Progenitor cell of endocrine pancreas (in vitro differentiated cells): ENCODE results near the gene CDC42BPB. TPM values are rescaled to one million over a fixed set of nuclear protein-coding genes. Genes with fewer than 3 reads are reported as not detected.
"Not testable (repeated sequence)": the region's sequence is repeated elsewhere in the genome, so short reads cannot be mapped to it uniquely, and the experiment has no call there.

Experiments
- DNase-seq: peaks from one replicate; pipeline ENCODE4 v3.0.0; 2021; ENCODE audit warnings: low spot score; ENCODE audit not compliant: unreplicated experiment
- H3K27ac Mint-ChIP-seq: 2 replicates; pipeline ENCODE4 v1.8.0; 2021; ENCODE audit warnings: mild to moderate bottlenecking, moderate library complexity, mixed read lengths
- H3K27me3 Mint-ChIP-seq: 2 replicates; pipeline ENCODE4 v1.8.0; 2021; ENCODE audit warnings: mixed read lengths
- H3K36me3 Mint-ChIP-seq: 2 replicates; pipeline ENCODE4 v1.8.0; 2022; ENCODE audit warnings: mixed read lengths; ENCODE audit not compliant: insufficient read depth
- H3K4me1 Mint-ChIP-seq: 2 replicates; pipeline ENCODE4 v1.8.0; 2021; ENCODE audit warnings: low read depth, mixed read lengths
- H3K4me3 Mint-ChIP-seq: 2 replicates; pipeline ENCODE4 v1.8.0; 2021; ENCODE audit warnings: low read depth, mild to moderate bottlenecking, moderate library complexity, mixed read lengths
- H3K9me3 Mint-ChIP-seq: 2 replicates; pipeline ENCODE4 v1.8.0; 2021; ENCODE audit warnings: low read depth, mixed read lengths
- CTCF ChIP-seq: fragments of 200-600 bp; sonication (generic); IDR thresholded peaks from one replicate; pipeline ENCODE4 v1.5.0; 2021; ENCODE audit warnings: antibody characterized with exemption, mild to moderate bottlenecking; ENCODE audit not compliant: unreplicated experiment
- total RNA-seq: library from RNA; stranded (reverse); gene quantifications from 2 replicates; pipeline ENCODE4 v1.2.1, GENCODE V29; 2021

CDC42BPB gene
- total RNA-seq, 1 donor from 2014 or later: 105 TPM

- no peak for TF ChIP-seq CTCF
- H3K27ac Mint-ChIP-seq: peak overlapping the region; percentile 93
- H3K9me3 Mint-ChIP-seq: no peaks in the 10 kb centered on the region
- H3K4me1 Mint-ChIP-seq: peaks cover 30% of the 10 kb centered on the region
- H3K4me3 Mint-ChIP-seq: peak overlapping the region; percentile 84
- H3K36me3 Mint-ChIP-seq: no peaks in the 10 kb centered on the region
- no peaks in the 10 kb centered on the region for H3K27me3 Mint-ChIP-seq
- DNase-seq: no peak
Measured at GRCh38 chr14:103056322-103057027, 874 bp downstream of the CDC42BPB start.

DNA sequence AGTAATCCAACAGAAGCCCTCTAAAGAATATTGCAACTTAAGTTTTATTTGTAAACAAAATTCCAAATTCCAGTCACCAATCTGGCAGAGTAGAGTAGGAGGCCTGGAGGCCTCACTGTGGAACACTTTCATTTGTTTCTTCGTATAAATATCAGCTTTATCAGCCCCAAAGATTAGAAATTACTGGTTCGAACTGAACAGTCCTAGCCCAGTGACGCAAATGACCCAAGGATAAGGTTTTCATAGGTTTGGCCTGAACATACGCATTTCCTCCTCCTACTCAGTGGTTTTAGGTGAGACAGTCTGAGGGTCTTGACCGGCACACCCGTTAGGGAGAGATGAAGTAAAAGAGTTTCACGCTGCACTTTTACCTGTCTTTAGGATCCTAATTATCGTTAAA, 1.7 kb downstream of the CDC42BPB start:
- Mint-ChIP-seq H3K9me3 (no peaks in the 10 kb centered on the region), H3K4me1 (peaks cover 34% of the 10 kb centered on the region), H3K27me3 (no peaks in the 10 kb centered on the region), H3K27ac (peak overlapping the region; percentile 11), H3K36me3 (no peaks in the 10 kb centered on the region), H3K4me3 (peak overlapping the region; percentile 84)
- DNase-seq: no peak
- TF ChIP-seq CTCF: no peak

- no peak for DNase-seq
- peaks cover 25% of the 10 kb centered on the region for H3K4me1 Mint-ChIP-seq
- no peaks in the 10 kb centered on the region for H3K27me3 Mint-ChIP-seq
- H3K36me3 Mint-ChIP-seq: no peaks in the 10 kb centered on the region
- no peak overlapping the region for H3K27ac Mint-ChIP-seq
- no peaks in the 10 kb centered on the region for H3K9me3 Mint-ChIP-seq
- no peak for TF ChIP-seq CTCF
- H3K4me3 Mint-ChIP-seq: no peak overlapping the region
Measured at GRCh38 chr14:103052407-103052806, 4.9 kb downstream of the CDC42BPB start.

DNA sequence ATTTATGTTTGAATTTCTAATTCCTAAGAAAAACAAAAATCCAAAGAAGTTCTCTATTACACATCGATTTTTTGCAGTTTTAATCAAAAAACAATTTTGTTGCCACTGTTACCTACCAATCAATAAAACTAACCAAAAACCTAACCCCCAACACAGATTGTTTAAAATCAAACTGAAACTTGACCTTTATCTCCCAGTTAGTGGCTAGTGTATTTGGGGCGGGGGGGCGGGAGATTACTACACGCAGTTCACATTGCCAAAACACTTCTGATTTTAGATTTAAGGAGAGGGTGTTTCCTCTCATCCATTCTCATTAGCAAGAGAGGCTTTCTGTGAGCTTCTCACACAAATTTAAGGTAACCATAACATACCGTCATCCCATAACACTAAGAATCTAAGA, 6.4 kb downstream of the CDC42BPB start:
- DNase-seq: no peak
- H3K9me3 Mint-ChIP-seq: no peaks in the 10 kb centered on the region
- no peak for TF ChIP-seq CTCF
- peak overlapping the region; percentile 62 for H3K27ac Mint-ChIP-seq
- H3K4me3 Mint-ChIP-seq: no peak overlapping the region
- no peaks in the 10 kb centered on the region for H3K27me3 Mint-ChIP-seq
- H3K36me3 Mint-ChIP-seq: peaks cover 2% of the 10 kb centered on the region
- H3K4me1 Mint-ChIP-seq: peaks cover 29% of the 10 kb centered on the region

DNA sequence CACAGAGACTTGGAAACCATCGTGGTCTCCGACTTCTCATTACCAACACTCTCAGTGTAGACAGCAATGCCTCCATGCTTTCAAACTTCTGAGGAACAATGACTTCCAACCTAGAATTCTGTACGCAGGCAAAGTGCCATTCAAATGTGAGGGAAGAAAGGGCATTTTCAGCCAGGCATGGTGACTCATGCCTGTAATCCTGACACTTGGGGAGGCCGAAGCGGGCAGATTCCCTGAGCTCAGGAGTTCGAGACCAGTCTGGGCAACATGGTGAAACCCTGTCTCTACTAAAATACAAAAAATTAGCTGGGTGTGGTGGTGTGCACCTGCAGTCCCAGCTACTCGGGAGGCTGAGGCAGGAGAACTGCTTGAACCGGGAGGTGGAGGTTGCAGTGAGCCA, 9.9 kb downstream of the CDC42BPB start:
- H3K27me3 Mint-ChIP-seq, H3K36me3 Mint-ChIP-seq, H3K9me3 Mint-ChIP-seq, H3K27ac Mint-ChIP-seq, DNase-seq, H3K4me3 Mint-ChIP-seq: not testable (repeated sequence)
- peaks cover 23% of the 10 kb centered on the region for H3K4me1 Mint-ChIP-seq

DNA sequence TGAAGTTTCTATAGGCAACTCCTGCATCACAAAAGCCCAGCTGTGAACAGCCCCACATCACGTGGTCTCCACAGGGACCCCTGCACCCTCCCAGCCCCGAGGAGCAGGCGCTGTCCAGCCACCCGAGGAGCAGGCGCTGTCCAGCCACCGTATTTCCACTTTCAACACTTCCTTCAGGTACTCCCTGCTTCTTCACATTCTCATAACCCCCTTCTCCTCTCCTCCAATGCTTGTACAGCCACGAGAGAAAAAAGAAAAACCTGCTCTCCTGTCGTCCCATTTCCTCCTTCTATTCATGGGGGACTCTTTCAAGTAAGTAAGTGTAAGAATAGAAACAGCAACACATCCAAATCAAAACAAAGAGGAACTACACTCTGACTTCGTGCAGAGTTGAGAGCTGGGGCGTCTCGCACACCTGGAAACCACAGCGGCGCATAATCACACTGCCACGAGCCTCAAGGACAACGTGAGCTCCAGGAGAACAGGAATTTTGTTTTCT, 11.9 kb downstream of the CDC42BPB start:
- Mint-ChIP-seq H3K36me3 (peaks cover 20% of the 10 kb centered on the region), H3K4me1 (peaks cover 16% of the 10 kb centered on the region), H3K27me3 (no peaks in the 10 kb centered on the region), H3K4me3 (no peak overlapping the region), H3K27ac (peak overlapping the region; percentile 77), H3K9me3 (peaks cover 6% of the 10 kb centered on the region)
- DNase-seq: no peak
- TF ChIP-seq CTCF: no peak
